T1000 (cell line): ENCODE measurements around the gene PGAP3.

ENCODE experiments used
- DNase-seq: peaks from one replicate; lab custom pipeline; 2025; ENCODE audit warnings: mixed read lengths; lab: John Stamatoyannopoulos, UW

PGAP3 gene

GRCh38 chr17:39622380-39623006 is 65.4 kb downstream of the PGAP3 start:
- peak; percentile 50 for DNase-seq

- peak; percentile 92 for DNase-seq
These were observed 66.1 kb downstream of the PGAP3 start for GRCh38 chr17:39621523-39622379.
